ENCODE data around the gene TP53I13.

The TP53I13 gene

GRCh38 chr17:29614349-29615047, 46.0 kb downstream of the TP53I13 start:
- no peak for DNase-seq (ENCODE audit: extremely low spot score)
- TF ChIP-seq CTBP1 (IDR thresholded peaks at IDR 0.05; ENCODE audit: borderline replicate concordance) (no peak), LEF1 (IDR thresholded peaks at IDR 0.05; ENCODE audit: borderline replicate concordance) (no peak), FOXA1 (IDR thresholded peaks at IDR 0.05) (no peak), ARNT (IDR thresholded peaks at IDR 0.05) (no peak), NFRKB (IDR thresholded peaks at IDR 0.05) (no peak)
- CTCF ChIA-PET: interaction anchor here (0.5 kb wide), 1 partner anchor 1775 kb away, joined by 3 read pairs; no protein-coding TSS in a partner anchor
- POLR2A ChIA-PET: no interaction called here

GRCh38 chr17:29615048-29615385, 46.5 kb downstream of the TP53I13 start:
- ChIA-PET CTCF (interaction anchor here (0.5 to 0.8 kb wide), 3 partner anchors 66 to 1774 kb away, joined by 3 read pairs; no protein-coding TSS in a partner anchor), POLR2A (no interaction called here)
- TF ChIP-seq L3MBTL2 (conservative IDR thresholded peaks at IDR 0.05): no peak
- DNase-seq (ENCODE audit: extremely low spot score): no peak

- ChIA-PET CTCF (interaction anchor here (0.6 to 1.1 kb wide), 3 partner anchors 25 to 506 kb away, joined by 3 to 5 read pairs (median 3); no protein-coding TSS in a partner anchor), POLR2A (no interaction called here)
- TF ChIP-seq FOXK2 (IDR thresholded peaks at IDR 0.05): no peak
- TF ChIP-seq NFRKB (IDR thresholded peaks at IDR 0.05): no peak
- TF ChIP-seq BHLHE40 (IDR thresholded peaks at IDR 0.05; ENCODE audit: borderline replicate concordance): no peak
- no peak for TF ChIP-seq ZNF384 (IDR thresholded peaks at IDR 0.05)
- DNase-seq (ENCODE audit: extremely low spot score): no peak
Observed at GRCh38 chr17:29615492-29616299, 47.2 kb downstream of the TP53I13 start.

- CTCF ChIA-PET: interaction anchor here (0.5 to 1.7 kb wide), 9 partner anchors 9 to 473 kb away, joined by 3 to 7 read pairs (median 4); no protein-coding TSS in a partner anchor
- TF ChIP-seq SUZ12 (IDR thresholded peaks at IDR 0.05): no peak
- no peak for TF ChIP-seq HDGF (IDR thresholded peaks at IDR 0.05; ENCODE audit: borderline replicate concordance)
- no peak for TF ChIP-seq ARNT (IDR thresholded peaks at IDR 0.05)
- no peak for DNase-seq (ENCODE audit: extremely low spot score)
- POLR2A ChIA-PET: interaction anchor here (1.5 kb wide), 1 partner anchor 26 kb away, joined by 4 read pairs; no protein-coding TSS in a partner anchor
Observed at GRCh38 chr17:29616300-29617048, 48.0 kb downstream of the TP53I13 start.

GRCh38 chr17:29617125-29617480, 48.6 kb downstream of the TP53I13 start:
- POLR2A ChIA-PET: interaction anchor here (1.5 kb wide), 1 partner anchor 26 kb away, joined by 4 read pairs; no protein-coding TSS in a partner anchor
- DNase-seq (ENCODE audit: extremely low spot score): no peak
- TF ChIP-seq FOXA1 (IDR thresholded peaks at IDR 0.05) (no peak), LEF1 (IDR thresholded peaks at IDR 0.05; ENCODE audit: borderline replicate concordance) (no peak), TARDBP (IDR thresholded peaks at IDR 0.05) (no peak), CTBP1 (IDR thresholded peaks at IDR 0.05; ENCODE audit: borderline replicate concordance) (no peak), HDGF (IDR thresholded peaks at IDR 0.05; ENCODE audit: borderline replicate concordance) (no peak), NFRKB (IDR thresholded peaks at IDR 0.05) (no peak), L3MBTL2 (conservative IDR thresholded peaks at IDR 0.05) (no peak), SUZ12 (IDR thresholded peaks at IDR 0.05) (no peak), ELF4 (IDR thresholded peaks at IDR 0.05) (no peak), PKNOX1 (IDR thresholded peaks at IDR 0.05) (no peak), SP1 (IDR thresholded peaks at IDR 0.05) (no peak), ARNT (IDR thresholded peaks at IDR 0.05) (no peak), ZNF384 (IDR thresholded peaks at IDR 0.05) (no peak), FOXM1 (IDR thresholded peaks at IDR 0.05; ENCODE audit: borderline replicate concordance) (no peak), FOXK2 (IDR thresholded peaks at IDR 0.05) (no peak), BHLHE40 (IDR thresholded peaks at IDR 0.05; ENCODE audit: borderline replicate concordance) (no peak)
- CTCF ChIA-PET: interaction anchor here (0.5 to 1.7 kb wide), 9 partner anchors 8 to 474 kb away, joined by 3 to 7 read pairs (median 4); no protein-coding TSS in a partner anchor

GRCh38 chr17:29617481-29618271, 49.2 kb downstream of the TP53I13 start:
- POLR2A ChIA-PET: interaction anchor here (1.5 kb wide), 1 partner anchor 27 kb away, joined by 4 read pairs; no protein-coding TSS in a partner anchor
- no peak for DNase-seq (ENCODE audit: extremely low spot score)
- no peak for TF ChIP-seq ELF4 (IDR thresholded peaks at IDR 0.05)
- no peak for TF ChIP-seq CTBP1 (IDR thresholded peaks at IDR 0.05; ENCODE audit: borderline replicate concordance)
- no peak for TF ChIP-seq LEF1 (IDR thresholded peaks at IDR 0.05; ENCODE audit: borderline replicate concordance)
- TF ChIP-seq FOXM1 (IDR thresholded peaks at IDR 0.05; ENCODE audit: borderline replicate concordance): no peak
- no peak for TF ChIP-seq HDGF (IDR thresholded peaks at IDR 0.05; ENCODE audit: borderline replicate concordance)
- no peak for TF ChIP-seq L3MBTL2 (conservative IDR thresholded peaks at IDR 0.05)
- no peak for TF ChIP-seq FOXA1 (IDR thresholded peaks at IDR 0.05)
- no peak for TF ChIP-seq BHLHE40 (IDR thresholded peaks at IDR 0.05; ENCODE audit: borderline replicate concordance)
- TF ChIP-seq TARDBP (IDR thresholded peaks at IDR 0.05): no peak
- TF ChIP-seq NFRKB (IDR thresholded peaks at IDR 0.05): no peak
- TF ChIP-seq SP1 (IDR thresholded peaks at IDR 0.05): no peak
- CTCF ChIA-PET: interaction anchor here (0.6 to 1.7 kb wide), 6 partner anchors 9 to 186 kb away, joined by 3 to 7 read pairs (median 3); no protein-coding TSS in a partner anchor
